Stimulated activated CD8-positive, alpha-beta memory T cell treated with anti-CD3 and anti-CD28 coated beads, Interleukin-7, amount 100 ng/mL, for 48 hours (primary cell): Measurements from ENCODE around the gene HPX.
A peak's percentile ranks its signal among the peaks of the same experiment; 100 is the strongest.

ENCODE experiments used
- DNase-seq, 2 donors: peaks; one replicate each; pipeline ENCODE4 v3.0.0-alpha.2; 2020; ENCODE audit warnings: low read depth in 1 of 2; ENCODE audit errors: extremely low read depth in 1 of 2

The HPX gene

DNA sequence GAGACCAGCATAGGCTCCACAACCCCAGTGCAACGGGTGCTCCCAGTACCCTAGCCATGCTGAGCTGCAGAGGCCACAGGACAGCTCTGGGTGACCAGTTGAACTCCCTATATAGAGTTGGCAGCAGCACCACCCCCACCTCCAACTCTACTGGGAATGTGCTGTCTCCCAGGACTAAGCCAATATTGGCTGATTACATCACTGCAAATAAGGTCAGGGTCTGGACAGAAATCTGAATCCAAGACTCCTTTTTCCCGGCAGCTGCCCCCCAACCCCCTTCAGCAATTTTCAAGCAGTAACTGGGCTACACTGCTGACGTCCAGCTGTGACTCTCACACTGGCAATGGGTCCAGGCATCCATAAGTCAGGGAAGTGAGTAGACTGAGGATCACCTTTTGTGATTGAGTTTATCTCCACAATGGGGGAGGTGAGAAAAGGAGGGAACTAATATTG, at the start of gene HPX:
Gene HPX (minus strand): TSS at position 82 of the 453 bp plus-strand sequence. CDS start 24 bp downstream, at position 58.
- DNase-seq = no peak

GRCh38 chr11:6489306-6489705, 48.5 kb upstream of the HPX start:
- DNase-seq = no peak

DNA sequence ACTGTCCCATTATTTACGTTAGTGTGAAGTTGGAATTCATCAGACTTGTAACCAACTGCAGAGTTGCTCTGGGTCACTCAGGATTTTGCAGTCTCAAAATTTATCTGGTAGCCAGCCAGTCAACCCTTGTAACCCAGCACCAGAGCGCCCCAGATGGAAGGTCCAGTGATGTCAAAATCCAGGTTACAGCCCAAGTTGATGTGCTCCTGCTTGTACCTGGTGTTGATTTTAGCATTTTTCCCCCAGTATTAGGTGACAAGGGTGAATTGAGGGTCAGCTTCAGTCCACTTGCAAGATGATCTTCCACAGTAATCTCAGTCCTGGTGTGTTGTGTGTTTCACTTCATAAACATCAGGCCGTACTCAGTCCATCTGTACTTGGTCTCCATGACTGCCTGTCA, 48.0 kb upstream of the HPX start:
- no peak for DNase-seq

- DNase-seq = no peak
Observed at GRCh38 chr11:6488342-6488741, 47.6 kb upstream of the HPX start.

DNA sequence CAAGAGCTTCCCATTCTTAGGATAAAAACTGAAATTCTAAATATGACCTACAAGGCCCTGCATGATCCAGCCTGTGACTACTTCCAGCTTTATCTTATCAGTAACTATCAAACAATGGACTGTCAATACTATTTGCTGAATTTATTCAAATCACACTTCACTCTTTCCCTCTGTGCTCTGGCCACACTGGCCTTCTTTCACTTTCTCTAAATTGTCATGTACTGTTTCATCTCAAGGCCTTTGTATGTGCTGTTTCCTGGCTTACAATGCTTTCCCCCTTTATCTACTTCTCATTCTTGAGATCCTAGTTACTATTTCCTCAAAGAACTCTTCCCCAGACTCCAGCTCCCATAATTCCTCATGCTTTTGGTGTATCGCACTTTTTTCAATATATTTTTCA, 46.2 kb upstream of the HPX start:
- DNase-seq = no peak

DNA sequence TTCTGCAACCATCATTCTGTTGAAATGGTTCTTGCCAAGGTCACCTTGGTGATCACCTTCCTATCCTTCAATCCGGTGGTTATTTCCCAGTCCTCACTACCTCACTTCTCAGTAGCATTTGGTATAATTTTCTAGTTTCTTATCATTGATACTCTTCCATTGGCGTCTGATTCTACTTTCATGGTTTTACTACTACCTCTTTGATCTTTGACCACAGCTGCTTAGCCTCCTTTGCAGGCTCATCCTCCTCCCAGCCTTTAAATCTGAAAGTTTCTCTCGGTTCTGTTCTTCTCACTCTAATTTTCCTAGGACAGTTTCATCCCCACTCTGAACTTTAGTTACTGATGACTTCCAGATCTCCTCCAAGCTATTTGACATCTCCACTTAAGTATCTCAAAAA, 45.5 kb upstream of the HPX start:
- no peak for DNase-seq

DNA sequence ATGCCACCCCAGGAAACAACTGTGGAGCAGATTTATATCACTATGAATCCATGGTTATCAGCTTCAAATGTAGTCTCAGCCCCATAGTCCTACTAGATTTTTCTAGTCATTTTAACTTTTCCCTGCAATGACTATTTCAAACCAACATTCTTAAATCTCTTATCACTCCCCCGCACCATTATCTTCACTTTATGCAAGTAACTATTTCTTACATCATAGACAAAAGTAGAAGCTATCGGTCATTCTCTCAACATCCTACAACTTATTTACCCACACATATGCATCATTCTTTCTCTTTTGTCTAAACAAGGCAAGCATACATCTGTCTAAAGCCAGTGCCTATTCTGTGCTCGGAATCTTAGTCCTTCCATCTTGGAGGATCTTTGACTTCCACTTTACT, 44.9 kb upstream of the HPX start:
- DNase-seq = no peak

GRCh38 chr11:6483015-6483414, 42.2 kb upstream of the HPX start:
- DNase-seq = no peak

DNA sequence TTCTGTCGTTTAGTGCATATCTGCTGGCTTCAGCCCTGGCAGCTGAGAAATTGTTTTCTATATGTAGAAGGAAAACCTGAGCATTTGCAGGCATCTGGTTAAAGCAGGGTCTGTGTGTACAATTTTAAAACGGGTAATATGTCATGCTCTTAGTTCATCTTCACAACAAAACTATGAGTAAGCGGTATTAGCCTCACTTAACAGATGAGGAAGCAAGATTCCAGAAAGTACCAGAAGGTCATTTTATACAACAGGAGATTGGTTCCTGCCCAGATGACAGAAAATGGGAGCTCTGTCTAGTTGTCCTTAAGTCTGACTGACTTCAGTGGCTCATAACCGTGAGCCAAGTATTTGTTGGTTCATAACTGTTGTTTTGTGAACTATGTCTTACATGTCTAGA, 41.7 kb upstream of the HPX start:
- no peak for DNase-seq

- DNase-seq = no peak
Observed at GRCh38 chr11:6481924-6482275, 41.1 kb upstream of the HPX start.

- DNase-seq = peak; percentile 93 to 98
Observed at GRCh38 chr11:6481012-6481923, 40.5 kb upstream of the HPX start, which contains the start of the genes ARFIP2 and TIMM10B. ARFIP2 (minus strand) TSS chr11:6481331; CDS start chr11:6480421, 910 bp downstream. TIMM10B (plus strand) TSS chr11:6481501; CDS start chr11:6481517, 16 bp downstream.

GRCh38 chr11:6480299-6480914, 39.6 kb upstream of the HPX start:
- no peak for DNase-seq

- no peak for DNase-seq
Observed at GRCh38 chr11:6476571-6476970, 35.8 kb upstream of the HPX start.

DNA sequence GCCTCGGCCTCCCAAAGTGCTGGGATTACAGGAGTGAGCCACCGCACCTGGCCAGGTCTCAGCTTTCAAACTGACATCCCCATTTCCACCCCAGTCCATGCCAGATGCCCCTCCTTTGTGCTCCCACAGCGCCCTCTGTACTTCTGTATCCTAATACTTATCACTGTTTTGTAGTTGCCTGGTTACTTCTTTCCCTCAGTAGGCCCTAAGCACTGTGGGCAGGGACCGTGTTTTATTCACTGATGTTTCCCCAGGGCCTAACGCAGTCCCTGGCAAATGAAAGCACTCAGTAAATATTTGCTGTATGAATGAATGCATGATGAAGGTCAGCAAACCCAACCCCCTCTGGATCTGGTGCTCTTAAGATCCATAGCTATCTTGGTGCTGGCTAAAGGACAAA, 35.1 kb upstream of the HPX start:
- DNase-seq = no peak

GRCh38 chr11:6474806-6475500, 34.2 kb upstream of the HPX start:
- DNase-seq = no peak

DNA sequence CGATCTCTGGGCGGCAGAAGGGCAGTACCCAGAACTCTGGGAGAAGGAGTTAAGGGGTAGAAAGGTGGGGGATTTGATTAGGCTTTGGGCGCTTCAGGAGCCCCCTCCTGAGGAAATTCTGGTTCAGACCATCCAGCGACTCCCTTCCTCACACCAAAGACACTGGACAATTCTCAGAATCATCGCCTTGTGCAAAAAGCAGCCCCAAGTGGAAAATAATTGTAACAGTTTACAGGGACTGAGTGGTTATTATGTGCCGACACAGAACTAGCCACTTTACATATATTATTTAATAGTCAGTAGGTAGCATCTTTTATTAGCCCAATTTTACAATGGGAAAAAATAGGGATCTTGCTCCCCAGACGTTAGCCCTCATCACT, 33.6 kb upstream of the HPX start:
- no peak for DNase-seq

DNA sequence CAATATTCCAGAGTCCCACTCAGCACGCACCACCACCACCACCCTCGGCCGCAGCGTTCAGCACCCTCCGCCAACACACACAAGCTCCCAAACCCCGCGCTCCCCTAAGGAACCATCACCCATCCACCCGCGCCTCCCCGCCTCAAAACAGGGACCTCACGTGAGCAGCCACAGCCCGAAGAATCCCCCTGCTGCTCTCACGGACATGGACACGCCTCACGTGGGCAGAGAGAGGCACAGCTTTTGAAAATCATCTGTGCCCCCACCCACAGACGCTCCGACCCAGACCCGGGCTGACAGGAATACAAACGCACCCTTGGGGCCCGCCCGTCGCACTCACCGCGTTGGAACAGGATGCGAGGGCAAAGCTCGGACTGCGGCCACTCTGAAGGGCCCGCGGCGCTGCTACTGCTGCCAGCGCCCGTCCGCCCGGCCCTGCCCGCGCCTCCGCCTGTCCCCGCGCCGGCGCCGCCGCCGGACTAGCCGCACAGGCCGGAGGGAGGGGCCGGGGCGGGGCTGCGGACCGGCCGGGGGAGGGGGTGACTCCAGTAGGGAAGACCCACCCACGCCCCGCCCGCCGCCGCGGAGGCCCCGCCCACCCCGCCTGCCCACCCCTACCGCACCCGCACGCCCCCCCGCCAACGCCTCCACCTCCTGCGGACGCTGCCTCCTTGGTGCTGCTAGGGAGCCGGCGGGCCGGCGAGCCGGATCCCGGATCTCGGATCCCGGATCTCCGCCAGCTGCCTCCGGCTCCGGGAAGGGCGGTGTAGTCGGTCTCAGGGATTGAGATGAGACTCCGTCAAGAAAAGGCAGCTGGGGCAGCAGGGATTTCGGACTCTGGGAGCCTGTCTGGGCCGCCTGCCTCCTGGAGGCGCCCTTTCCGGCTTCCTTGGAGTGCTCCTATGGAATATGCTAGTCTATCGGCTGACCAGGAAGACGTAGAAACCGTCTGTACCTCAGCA, 32.9 kb upstream of the HPX start, which contains the start of gene TRIM3:
Gene TRIM3 (minus strand): TSS at position 491 of the 962 bp plus-strand sequence. CDS start 8,246 bp downstream, outside the sequence.
- peak; percentile 56 to 58 for DNase-seq

- no peak for DNase-seq
Observed at GRCh38 chr11:6472934-6473333, 32.1 kb upstream of the HPX start.

GRCh38 chr11:6469599-6469998, 28.8 kb upstream of the HPX start:
- no peak for DNase-seq
